ENCODE measurements around the gene LMO2.

LMO2 gene

GRCh38 chr11:33915526-33915925, 23.6 kb upstream of the LMO2 start:
- DNase-seq (ENCODE audit: low read depth, low spot score): no peak

GRCh38 chr11:33913991-33914390, 22.1 kb upstream of the LMO2 start:
- DNase-seq (ENCODE audit: low read depth, low spot score): no peak

- no peak for DNase-seq (ENCODE audit: low read depth, low spot score)
Measured at GRCh38 chr11:33912405-33913361, 20.8 kb upstream of the LMO2 start.

GRCh38 chr11:33910958-33911339, 19.1 kb upstream of the LMO2 start:
- DNase-seq (ENCODE audit: low read depth, low spot score): no peak

- DNase-seq (ENCODE audit: low read depth, low spot score): no peak
Measured at GRCh38 chr11:33910296-33910957, 18.6 kb upstream of the LMO2 start.

- no peak for DNase-seq (ENCODE audit: low read depth, low spot score)
Measured at GRCh38 chr11:33909552-33909951, 17.7 kb upstream of the LMO2 start.

GRCh38 chr11:33909150-33909549, 17.3 kb upstream of the LMO2 start:
- no peak for DNase-seq (ENCODE audit: low read depth, low spot score)

GRCh38 chr11:33907421-33907820, 15.5 kb upstream of the LMO2 start:
- no peak for DNase-seq (ENCODE audit: low read depth, low spot score)

- DNase-seq (ENCODE audit: low read depth, low spot score): no peak
Measured at GRCh38 chr11:33906484-33907186, 14.8 kb upstream of the LMO2 start.

GRCh38 chr11:33904102-33904501, 12.2 kb upstream of the LMO2 start:
- DNase-seq (ENCODE audit: low read depth, low spot score): no peak

GRCh38 chr11:33900159-33900840, 8.4 kb upstream of the LMO2 start:
- DNase-seq (ENCODE audit: low read depth, low spot score): no peak

- no peak for DNase-seq (ENCODE audit: low read depth, low spot score)
Measured at GRCh38 chr11:33899400-33900037, 7.6 kb upstream of the LMO2 start.

- DNase-seq (ENCODE audit: low read depth, low spot score): no peak
Measured at GRCh38 chr11:33898957-33899356, 7.1 kb upstream of the LMO2 start.

GRCh38 chr11:33897761-33898375, 6.0 kb upstream of the LMO2 start:
- no peak for DNase-seq (ENCODE audit: low read depth, low spot score)

GRCh38 chr11:33896911-33897310, 5.0 kb upstream of the LMO2 start:
- no peak for DNase-seq (ENCODE audit: low read depth, low spot score)

GRCh38 chr11:33895752-33896137, 3.9 kb upstream of the LMO2 start:
- no peak for DNase-seq (ENCODE audit: low read depth, low spot score)

GRCh38 chr11:33894398-33894746, 2.5 kb upstream of the LMO2 start:
- DNase-seq (ENCODE audit: low read depth, low spot score): no peak

GRCh38 chr11:33893711-33894397, 2.0 kb upstream of the LMO2 start:
- DNase-seq (ENCODE audit: low read depth, low spot score): no peak

GRCh38 chr11:33892906-33893594, 1.2 kb upstream of the LMO2 start:
- no peak for DNase-seq (ENCODE audit: low read depth, low spot score)

All from iPS DF 19.7 (cell line).